Thyroid gland (tissue), 4 donors: ENCODE data around the gene TCF19.

Experiments used
- CTCF ChIP-seq, 6 experiments: fragments of 200-600 bp in 3 of 6; fragments of 450-650 bp in 3 of 6; sonication (generic) in 3 of 6; IDR thresholded peaks; one replicate each; pipeline ENCODE4 v1.5.1; 2016 to 2019; ENCODE audit warnings: antibody characterized with exemption in 6 of 6, mild to moderate bottlenecking in 2 of 6, inconsistent platforms in 1 of 6, moderate library complexity in 1 of 6
- POLR2A ChIP-seq, 2 donors: fragments of 450-650 bp; IDR thresholded peaks; one replicate each; pipeline ENCODE4 v1.6.1; 2017; ENCODE audit warnings: antibody characterized with exemption in 2 of 2, mild to moderate bottlenecking in 2 of 2, moderate library complexity in 1 of 2

- TF ChIP-seq CTCF (IDR thresholded peaks at IDR 0.05) (no peak), POLR2A (IDR thresholded peaks at IDR 0.05) (no peak)
Observed at GRCh38 chr6:31140643-31141042, 17.7 kb upstream of the TCF19 start.
